ENCODE measurements around the gene ISCU. TPM values are rescaled to one million over a fixed set of nuclear protein-coding genes. Genes with fewer than 3 reads are reported as not detected.

The ISCU gene
- total and polyA plus RNA-seq, 9 of the 15 experiments (the other 6 are each of a cell fraction or from before 2014, with no cell fraction given) = 15.9 to 92.5 (median 77.3) TPM

GRCh38 chr12:108514973-108515814 lies 47.2 kb upstream of the ISCU start, which contains the start of gene FICD (continued):
- TF ChIP-seq, protein P1, sequence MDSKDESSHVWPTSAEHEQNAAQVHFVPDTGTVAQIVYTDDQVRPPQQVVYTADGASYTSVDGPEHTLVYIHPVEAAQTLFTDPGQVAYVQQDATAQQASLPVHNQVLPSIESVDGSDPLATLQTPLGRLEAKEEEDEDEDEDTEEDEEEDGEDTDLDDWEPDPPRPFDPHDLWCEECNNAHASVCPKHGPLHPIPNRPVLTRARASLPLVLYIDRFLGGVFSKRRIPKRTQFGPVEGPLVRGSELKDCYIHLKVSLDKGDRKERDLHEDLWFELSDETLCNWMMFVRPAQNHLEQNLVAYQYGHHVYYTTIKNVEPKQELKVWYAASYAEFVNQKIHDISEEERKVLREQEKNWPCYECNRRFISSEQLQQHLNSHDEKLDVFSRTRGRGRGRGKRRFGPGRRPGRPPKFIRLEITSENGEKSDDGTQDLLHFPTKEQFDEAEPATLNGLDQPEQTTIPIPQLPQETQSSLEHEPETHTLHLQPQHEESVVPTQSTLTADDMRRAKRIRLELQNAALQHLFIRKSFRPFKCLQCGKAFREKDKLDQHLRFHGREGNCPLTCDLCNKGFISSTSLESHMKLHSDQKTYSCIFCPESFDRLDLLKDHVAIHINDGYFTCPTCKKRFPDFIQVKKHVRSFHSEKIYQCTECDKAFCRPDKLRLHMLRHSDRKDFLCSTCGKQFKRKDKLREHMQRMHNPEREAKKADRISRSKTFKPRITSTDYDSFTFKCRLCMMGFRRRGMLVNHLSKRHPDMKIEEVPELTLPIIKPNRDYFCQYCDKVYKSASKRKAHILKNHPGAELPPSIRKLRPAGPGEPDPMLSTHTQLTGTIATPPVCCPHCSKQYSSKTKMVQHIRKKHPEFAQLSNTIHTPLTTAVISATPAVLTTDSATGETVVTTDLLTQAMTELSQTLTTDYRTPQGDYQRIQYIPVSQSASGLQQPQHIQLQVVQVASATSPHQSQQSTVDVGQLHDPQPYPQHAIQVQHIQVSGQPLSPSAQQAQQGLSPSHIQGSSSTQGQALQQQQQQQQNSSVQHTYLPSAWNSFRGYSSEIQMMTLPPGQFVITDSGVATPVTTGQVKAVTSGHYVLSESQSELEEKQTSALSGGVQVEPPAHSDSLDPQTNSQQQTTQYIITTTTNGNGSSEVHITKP (IDR thresholded peaks at IDR 0.05; ENCODE audit: partially characterized antibody) = no peak
- TF ChIP-seq XRCC4 (IDR thresholded peaks at IDR 0.05; ENCODE audit: extremely low read depth, insufficient read depth, insufficient read length) (no peak), FOS (IDR thresholded peaks at IDR 0.05; ENCODE audit: extremely low read depth, insufficient read length) (peak; percentile 89), MTA2 (IDR thresholded peaks at IDR 0.05; ENCODE audit: low read depth) (no peak), MAFK (IDR thresholded peaks at IDR 0.05; ENCODE audit: low read length) (no peak), YY1 (IDR thresholded peaks at IDR 0.05; ENCODE audit: borderline replicate concordance in 1 of 3, control insufficient read depth in 1 of 3, extremely low read depth in 1 of 3, insufficient read depth in 3 of 3, insufficient read length in 1 of 3, insufficient replicate concordance in 2 of 3, low read depth in 1 of 3, low read length in 2 of 3) (peak in 1 of 3 experiments; percentile 25), ZHX1 (conservative IDR thresholded peaks at IDR 0.05; ENCODE audit: low read length) (no peak), TAF7 (tag; IDR thresholded peaks at IDR 0.05) (no peak), MCM7 (IDR thresholded peaks at IDR 0.05) (no peak), PML (IDR thresholded peaks at IDR 0.05; ENCODE audit: low read length) (peak; percentile 53; the same call in 1 of the 2 replicates), PTTG1 (tag; IDR thresholded peaks at IDR 0.05; ENCODE audit: low read depth) (no peak), PCBP1 (IDR thresholded peaks at IDR 0.05; ENCODE audit: low read depth, low read length, poor library complexity, severe bottlenecking) (peak; percentile 60), COPS2 (conservative IDR thresholded peaks at IDR 0.05) (no peak), ZNF24 (IDR thresholded peaks at IDR 0.05) (no peak), ETV1 (tag; conservative IDR thresholded peaks at IDR 0.05; ENCODE audit: low read depth) (no peak), RFX1 (IDR thresholded peaks at IDR 0.05) (no peak; the same call in 1 of the 2 replicates), DNMT1 (IDR thresholded peaks at IDR 0.05) (no peak)
- TF ChIP-seq, protein P2, sequence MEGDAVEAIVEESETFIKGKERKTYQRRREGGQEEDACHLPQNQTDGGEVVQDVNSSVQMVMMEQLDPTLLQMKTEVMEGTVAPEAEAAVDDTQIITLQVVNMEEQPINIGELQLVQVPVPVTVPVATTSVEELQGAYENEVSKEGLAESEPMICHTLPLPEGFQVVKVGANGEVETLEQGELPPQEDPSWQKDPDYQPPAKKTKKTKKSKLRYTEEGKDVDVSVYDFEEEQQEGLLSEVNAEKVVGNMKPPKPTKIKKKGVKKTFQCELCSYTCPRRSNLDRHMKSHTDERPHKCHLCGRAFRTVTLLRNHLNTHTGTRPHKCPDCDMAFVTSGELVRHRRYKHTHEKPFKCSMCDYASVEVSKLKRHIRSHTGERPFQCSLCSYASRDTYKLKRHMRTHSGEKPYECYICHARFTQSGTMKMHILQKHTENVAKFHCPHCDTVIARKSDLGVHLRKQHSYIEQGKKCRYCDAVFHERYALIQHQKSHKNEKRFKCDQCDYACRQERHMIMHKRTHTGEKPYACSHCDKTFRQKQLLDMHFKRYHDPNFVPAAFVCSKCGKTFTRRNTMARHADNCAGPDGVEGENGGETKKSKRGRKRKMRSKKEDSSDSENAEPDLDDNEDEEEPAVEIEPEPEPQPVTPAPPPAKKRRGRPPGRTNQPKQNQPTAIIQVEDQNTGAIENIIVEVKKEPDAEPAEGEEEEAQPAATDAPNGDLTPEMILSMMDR (IDR thresholded peaks at IDR 0.05 in 2 of 3, conservative IDR thresholded peaks at IDR 0.05 in 1 of 3; ENCODE audit: insufficient read depth in 2 of 3, low read depth in 1 of 3, low read length in 3 of 3) = 0 out of 6 replicates have a peak, but pooled peaks of 1 of the 3 experiments have one; percentile 10
- TF ChIP-seq, protein P3, sequence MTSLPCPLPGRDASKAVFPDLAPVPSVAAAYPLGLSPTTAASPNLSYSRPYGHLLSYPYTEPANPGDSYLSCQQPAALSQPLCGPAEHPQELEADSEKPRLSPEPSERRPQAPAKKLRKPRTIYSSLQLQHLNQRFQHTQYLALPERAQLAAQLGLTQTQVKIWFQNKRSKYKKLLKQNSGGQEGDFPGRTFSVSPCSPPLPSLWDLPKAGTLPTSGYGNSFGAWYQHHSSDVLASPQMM (CRISPR knock-in tag; IDR thresholded peaks at IDR 0.05) = no peak
